CD4-positive, alpha-beta T cell treated with Interleukin-6 for 4 hours (primary cell): ENCODE results near the gene KSR1.
"Not testable (repeated sequence)": the region's sequence is repeated elsewhere in the genome, so short reads cannot be mapped to it uniquely, and the experiment has no call there.

Source experiments
- DNase-seq: peaks from one replicate; pipeline ENCODE4 v3.0.0-alpha.2; 2020; ENCODE audit warnings: mixed read lengths

KSR1 gene

DNA sequence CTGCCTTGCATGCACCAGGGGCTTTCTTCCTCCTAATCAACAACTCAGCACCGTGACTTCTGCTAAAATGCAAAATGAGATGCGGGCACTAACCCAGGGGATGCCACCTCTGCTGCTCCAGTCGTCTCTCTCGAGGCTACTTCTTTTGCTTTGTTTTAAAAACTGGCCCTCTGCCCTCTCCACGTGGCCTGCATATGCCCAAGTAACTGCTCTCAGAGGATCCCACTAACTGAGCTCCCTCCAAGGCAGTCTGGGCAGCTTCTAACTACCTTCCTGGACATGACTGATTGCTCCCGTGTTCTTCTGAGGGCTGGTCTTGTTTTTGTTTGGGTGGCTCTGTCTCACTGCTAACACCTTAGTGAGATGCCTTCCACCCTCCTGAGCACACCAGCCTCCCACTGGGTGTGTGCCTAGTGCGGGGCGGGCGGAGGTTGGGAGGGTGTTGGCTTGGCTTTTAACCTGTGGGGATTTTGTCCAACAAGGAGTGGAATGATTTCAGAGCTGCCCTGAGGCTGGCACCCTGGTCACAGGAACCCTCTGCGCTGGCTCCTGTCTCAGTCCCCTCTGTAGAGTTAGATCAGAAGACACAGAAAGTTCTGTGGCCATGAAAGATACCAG, 165.8 kb downstream of the KSR1 start:
- DNase-seq, result no peak

DNA sequence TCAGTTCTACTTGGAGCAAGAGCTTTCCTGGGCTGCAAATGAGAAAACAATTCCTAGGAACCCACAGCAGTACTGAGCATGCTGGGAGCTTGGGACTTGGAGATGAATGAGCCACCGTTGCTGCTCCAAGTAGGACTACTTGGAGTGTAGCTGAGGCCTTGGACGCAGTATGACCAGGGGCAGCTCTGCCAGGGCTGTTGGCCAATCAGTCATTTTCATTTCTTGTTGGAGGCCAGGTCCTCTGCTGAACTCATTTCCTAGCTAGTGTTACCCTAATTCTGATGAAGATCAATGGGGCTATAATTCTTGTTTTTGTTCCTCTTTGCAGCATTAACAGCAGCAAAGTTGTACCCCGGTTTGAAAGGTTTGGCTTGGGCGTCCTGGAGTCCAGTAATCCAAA, 166.7 kb downstream of the KSR1 start:
- no peak for DNase-seq

DNA sequence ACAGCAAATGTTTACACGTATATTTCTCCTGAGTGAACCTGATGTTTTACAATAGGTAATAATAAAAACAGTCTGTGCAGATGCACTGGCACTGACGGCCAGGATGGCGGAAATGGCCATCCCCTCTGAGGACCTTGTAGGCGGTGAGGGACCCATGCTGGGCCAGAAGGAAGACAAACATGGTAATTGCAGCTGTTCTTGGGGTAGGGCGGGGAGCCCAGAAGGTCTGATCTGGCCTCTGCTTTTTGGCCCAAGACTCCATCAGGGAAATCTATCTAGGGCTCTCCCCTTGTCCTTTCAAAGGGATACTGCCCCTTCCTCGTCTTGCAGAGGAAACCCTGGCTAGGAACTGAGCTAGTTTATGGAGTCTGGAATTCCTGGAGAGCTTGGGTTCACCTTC, 167.4 kb downstream of the KSR1 start:
- no peak for DNase-seq

DNA sequence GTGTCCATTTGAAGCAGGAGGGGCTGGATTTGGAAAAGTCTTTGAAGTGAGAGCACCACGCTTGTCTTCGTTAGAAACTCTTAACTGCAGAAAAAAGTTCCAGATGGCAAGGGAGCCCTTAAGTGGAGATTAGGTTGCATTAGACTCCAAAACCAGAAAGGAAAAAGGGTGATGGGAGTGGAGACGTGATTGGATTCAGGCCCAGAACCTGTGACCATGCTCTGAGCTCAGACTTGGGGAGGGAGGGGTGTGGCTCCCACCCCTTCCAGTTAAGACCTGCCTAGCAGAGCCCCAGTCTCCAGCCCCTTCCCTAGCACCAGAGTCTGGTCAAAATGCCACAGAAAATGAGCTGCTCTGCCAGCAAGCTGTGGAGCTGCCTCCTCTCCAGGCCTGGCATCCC, 168.3 kb downstream of the KSR1 start:
- no peak for DNase-seq

DNA sequence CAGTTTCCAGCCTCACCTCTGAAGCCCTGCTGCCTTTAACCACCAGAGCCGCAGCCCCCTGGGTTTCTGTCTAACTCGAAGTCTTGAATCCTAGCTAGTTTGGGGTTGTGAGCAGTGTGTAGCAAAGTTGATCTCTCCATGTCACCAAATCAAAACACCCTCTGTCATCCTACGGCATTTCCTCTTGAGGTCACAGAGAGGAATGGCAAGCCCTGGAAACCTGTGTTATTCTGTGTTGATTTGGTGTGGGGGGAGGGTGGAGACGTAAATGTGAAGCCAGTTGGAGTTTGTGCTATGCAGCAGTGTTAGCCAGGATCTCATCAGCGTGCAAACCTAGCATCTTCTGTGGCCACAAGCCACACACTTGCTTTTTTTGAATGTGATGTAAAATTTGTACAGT, 169.6 kb downstream of the KSR1 start:
- no peak for DNase-seq

DNA sequence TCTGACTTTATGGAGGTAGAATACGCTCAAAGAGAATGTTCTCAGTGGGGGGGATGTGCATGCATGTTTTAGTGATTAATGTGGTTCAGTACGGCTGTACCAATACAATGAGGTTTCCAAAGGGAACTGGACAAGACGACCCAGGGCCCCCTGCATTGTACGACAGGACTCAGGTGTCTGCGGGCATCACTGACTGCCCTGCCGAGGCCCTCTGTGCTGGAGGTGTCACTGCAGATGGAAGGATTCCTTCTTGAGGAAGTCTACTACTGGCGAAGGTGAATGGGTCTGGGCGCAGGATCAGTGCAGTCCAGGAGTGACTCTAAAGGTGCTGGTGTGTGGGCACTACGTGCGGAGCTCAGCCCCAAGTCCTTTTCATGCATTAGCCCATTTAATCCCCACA, 171.3 kb downstream of the KSR1 start:
- DNase-seq, result no peak

DNA sequence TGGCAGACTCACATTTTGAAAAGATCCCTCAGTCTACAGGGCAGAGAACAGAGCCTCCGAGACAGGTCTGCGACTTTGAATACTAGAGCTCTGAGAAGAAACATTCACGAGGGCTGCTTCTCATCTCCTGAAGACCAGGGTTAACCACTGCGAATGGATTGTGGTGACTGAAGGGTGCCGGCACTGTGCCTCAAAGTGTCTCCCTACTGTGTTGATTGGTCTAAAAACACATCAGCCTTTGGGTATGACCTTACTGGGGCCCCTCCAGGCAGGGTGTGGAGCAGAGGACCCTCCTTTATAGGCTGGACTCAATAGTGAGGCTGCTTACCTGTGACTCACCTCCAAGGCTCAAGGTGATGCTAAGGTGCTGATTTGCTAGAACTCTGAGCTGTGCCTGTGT, 172.1 kb downstream of the KSR1 start:
- no peak for DNase-seq

DNA sequence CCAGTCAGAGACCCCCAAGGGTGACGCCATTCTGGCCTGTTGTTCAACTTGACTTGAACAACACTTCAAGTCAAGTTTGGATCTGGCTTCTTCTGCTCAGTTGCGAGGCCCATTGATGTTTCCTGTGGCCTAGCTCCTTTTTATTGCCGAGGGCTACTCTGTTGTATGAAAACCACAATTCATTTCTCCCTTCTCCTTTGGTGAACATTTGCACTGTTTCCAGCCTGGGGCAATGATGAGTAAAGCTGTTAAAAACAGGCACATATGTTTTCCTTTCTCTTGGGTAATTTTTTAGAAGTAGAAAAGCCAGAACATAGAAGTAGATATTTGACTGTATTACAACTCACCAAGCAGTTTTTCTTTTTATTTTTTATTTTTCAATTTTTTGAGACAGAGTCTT, 173.0 kb downstream of the KSR1 start:
- not testable (repeated sequence) for DNase-seq

DNA sequence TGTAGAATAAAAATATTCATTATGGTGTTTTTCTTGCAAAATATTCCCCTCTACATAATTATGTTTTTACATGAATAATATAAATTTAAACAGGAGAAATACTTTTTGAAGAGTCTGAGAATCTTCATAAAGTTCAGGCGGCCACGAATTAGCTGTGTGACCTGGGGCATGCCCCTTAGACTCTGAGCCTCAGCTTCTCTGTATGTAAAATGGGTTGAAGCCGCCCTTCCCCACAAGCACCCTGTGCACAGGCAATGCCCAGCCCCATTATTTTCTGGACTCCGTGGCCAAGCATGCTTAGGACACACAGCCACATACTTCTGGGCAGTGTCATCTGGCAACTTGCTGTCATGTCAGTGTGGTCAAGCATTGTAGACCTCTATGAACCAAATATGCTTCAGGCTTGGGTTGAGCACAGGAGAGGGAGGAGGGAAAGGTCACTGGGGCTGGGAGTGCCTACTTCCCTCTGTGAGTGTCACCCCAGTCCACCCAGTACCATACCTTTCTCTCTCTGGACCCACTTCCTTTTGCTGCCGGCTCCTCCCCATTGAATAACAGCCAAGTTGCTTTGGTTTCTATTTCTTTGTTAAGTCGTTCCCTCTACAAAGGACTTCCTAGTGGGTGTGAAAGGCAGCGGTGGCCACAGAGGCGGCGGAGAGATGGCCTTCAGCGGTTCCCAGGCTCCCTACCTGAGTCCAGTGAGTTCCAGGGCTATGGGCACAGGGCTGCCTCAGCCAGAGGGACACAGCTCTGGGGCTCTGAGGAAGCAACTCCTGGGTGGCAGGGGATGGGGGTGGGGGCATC, 174.6 kb downstream of the KSR1 start, which contains the start of gene LGALS9:
Gene LGALS9 (plus strand): TSS at position 582 of the 804 bp plus-strand sequence. CDS start 78 bp downstream, at position 660.
- peak; percentile 55 for DNase-seq

DNA sequence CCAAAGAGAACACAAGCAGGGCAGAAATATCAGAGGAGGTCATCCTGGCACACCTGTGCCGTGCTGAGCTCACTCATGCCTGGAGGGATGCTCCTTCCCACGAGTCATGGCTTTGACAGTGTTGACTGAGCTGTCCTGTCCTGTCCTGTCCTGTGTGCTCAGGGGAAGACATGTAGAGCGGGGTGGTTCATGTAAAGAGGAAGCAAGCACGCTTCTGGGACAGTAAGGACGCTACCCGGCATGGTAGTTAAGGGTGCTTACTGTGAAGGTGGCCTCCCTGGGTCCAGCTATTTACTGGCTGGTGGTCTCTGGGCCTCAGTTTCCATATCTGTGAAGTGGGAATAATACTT, 175.1 kb downstream of the KSR1 start:
- peak; percentile 25 for DNase-seq

DNA sequence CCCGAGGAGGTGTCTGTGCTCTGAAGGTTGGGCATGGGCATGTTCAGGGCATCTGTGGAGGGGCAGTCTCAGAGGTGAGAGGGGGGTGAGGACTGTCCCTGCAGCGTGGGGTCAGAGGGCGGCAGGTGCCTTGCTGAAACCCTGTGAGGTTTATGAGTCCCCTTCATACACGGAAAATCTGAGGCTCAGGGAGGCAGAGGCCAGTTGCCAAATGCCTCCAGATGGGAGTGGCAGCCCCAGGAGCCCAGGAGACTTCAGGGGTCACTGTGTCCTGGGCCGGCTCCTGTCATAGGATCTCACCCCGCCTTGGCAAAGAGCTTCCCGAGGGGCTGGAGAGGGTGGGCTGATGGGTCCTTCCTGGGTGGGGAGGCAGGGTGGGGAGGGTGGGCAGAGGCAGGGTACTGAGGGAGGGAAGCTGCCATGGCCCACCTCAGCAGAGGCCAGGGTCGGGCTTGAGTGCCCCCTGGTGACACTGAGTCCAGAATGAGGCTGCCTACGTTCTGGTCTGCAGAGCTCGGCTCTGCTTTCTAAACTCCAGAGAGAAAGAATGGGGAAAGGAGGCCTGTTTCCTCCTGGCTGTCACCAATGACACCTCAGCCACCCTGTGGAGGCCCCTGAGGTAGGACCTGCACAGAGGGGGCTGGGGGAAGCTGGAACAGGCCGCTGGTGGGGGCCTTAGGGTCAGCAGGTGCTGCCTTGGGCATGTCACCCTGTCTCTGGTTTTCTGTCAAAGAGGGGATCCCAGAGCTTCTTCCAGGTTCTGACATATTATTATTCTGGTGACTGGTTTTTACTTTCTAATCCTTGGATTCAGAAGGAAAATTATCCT, 175.9 kb downstream of the KSR1 start:
- DNase-seq, result no peak

DNA sequence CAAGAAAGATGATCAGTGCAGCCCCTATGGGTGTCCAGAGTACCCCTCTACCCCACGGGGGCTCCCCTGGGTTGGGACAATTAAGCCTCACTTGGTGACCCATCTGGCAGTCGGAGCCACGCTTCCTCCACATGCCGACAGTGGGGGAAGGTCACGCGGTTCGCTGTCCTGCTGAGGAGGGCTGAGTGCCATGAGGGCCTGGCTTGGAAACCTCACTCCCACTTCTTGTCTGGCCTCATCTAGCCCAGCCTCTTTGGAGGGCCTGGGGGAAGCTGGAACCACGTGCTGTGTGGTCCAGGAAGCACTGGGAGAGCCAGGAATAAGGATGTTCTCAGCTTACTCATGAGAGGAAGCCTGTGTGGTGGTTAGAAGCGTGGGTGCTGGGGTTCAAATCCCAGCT, 176.5 kb downstream of the KSR1 start:
- not testable (repeated sequence) for DNase-seq

DNA sequence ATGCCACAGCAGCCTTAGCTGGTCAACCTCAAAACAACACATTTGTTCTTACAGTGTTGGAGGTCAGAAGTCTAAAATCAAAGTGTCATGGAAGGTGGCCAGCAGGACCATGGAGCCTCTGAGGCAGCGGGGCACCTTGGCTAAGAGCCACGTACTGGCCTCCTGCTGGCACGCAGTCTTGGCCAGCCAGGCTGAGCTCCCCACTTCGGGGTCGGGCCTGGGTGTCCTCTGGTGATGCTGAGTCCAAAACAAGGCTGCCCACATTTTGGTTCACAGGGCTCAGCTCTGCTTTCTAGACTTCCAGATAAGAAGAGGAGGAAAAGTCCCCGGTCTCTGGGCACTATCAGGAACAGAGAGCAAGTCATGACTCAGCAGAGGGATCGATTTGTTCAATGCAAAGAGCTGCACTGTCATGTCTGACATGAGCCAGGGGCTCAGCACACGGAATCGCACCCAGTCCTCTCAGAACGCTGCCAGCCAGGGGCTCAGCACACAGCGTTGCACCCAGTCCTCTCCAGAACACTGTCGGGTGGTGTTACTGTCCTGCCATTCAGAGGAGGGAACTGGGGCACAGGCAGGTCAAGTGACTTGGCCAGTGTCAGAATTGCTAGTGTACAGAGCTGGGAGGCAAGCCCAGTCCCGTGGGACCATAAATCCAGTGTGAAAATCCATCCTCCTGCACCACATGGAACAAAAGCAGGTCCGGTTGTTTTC, 177.2 kb downstream of the KSR1 start:
- no peak for DNase-seq

DNA sequence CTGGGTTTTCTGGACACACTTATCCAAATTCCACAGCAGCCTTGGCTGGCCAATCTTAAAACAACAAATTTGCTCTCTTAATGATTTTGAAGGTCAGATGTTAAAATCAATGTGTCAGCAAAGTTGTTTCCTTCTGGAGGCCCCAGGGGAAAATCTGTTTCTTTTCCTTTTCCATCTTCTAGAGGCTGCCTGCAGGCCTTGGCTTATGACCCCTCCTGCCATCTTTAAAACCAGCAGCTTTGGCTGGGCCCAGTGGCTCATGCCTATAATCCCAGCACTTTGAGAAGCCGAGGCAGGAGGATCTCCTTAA, 177.7 kb downstream of the KSR1 start:
- DNase-seq, result no peak

DNA sequence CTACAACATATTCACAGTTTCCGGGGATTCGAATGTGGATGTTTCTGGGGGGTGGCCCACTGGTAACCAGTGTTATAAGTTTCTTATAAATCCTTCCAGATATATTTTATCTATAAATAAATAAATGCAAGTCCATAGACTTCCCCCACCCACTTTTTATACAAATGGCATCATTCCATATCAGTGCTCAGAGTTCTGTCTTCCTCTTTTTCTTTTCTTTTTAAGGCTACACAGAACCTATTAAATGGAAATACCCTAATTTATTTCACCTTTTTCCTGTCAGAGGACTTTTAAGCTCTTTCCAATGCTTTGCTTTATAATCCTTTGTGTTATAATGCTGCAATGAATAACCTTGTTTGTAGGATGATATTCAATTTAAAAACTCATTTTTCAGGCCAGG, 178.5 kb downstream of the KSR1 start:
- DNase-seq, result no peak

DNA sequence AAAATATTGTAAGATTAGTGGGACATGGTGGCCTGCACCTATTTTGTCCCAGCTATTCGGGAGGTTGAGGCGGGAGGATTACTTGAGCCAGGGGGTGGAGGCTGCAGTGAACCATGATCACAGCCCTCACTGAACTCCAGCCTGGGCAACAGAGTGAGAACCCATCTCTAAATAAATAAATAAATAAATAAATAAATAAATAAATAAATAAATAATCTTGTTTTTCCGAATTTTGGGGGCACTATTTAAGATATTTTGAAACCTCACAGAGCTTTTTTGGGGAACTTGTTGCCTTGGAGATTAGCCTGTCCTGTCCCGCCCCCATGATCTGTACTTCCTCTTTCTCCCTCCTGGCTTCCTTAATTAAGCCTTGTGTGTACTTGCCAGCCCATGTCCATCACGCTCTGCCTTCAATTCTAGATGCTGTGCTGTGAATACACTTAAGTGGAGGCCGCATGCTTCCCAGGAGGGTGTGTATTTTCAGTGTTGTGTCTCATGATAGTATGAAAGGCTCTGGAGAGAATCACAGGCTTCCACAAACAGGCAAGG, 179.1 kb downstream of the KSR1 start:
- no peak for DNase-seq

DNA sequence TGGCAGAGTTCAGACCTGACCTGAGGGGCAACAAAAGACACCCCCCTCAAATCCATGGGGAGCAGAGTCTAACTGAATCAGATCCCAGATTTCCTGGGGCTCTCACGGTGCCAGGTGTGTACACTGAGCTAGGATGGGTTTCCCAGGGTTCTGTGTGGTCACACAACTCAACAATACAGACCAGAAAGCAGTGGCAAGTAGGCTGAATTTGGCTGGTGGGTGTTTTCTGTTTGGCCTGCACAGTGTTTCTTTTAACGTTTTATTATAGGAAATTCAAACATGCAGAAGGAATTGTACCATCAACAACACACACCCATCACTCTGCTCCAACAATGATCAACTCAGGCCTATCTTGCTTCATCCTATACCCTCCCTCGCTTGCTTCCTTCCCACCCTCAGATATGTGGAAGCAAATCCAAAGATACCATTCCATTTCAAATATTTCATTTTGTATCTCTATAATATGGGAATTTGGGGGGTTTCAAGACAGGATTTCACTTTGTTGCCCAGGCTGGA, 179.8 kb downstream of the KSR1 start:
- not testable (repeated sequence) for DNase-seq

DNA sequence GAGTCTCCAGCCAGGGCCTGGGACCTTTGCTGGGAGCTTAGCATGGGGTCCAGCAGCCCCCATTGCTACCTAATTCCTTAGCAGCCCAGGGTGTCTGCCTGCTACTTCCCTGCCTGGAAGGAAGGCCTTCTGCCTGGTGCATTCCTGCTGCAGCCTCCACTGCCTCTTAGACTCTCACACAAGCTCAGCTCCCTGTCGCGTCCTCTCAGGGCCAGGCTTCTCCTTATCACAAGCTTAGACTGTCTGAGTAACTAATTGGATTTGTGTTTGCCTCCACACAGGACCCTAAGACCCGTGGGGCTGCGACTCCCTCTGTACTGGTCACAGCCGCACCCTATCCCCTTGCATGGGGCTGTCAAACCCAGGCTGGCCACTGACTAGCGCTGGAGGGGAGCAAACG, 181.6 kb downstream of the KSR1 start:
- not testable (repeated sequence) for DNase-seq

DNA sequence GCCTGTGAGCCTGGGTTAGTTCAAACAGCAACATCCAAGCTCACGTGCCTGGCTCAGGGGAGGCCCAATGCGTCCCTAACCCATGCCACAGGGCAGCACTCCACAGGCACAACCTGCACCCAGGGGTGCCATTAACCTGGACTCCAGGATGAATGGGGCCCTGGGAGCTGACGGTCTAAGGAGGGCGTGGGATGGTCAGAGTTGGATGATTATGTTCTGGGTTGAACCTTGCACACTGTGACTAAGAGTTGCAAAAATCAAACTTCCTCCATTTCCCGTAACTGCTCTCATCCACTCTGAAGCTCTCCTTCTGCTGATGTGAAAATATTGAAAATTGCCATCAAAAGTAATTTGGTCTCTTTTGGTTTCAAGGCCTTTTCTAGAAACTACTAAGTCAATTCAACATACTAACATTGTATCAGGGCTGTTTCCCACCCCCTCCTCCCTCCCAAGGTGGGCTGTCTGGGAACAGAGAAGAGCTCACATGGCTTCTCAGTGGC, 182.2 kb downstream of the KSR1 start:
- not testable (repeated sequence) for DNase-seq

DNA sequence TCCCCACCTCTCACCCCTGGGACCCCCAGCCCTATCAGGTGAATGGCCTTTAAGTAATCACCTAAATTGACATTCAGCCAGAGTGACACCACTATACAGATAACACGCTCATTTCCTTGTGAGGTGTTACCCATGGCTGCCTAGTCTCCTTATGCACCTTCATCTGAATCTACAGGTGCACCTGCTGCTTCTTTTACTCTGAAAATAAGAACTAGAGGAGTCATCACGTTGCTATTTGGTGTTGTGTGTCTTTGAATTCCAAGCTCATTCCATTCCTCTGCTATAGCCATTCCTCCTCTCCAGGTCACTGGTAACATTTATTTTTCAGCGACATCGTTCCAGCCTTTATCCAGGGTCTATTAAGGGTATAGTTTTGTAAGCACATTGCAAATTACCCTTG, 184.5 kb downstream of the KSR1 start:
- no peak for DNase-seq

DNA sequence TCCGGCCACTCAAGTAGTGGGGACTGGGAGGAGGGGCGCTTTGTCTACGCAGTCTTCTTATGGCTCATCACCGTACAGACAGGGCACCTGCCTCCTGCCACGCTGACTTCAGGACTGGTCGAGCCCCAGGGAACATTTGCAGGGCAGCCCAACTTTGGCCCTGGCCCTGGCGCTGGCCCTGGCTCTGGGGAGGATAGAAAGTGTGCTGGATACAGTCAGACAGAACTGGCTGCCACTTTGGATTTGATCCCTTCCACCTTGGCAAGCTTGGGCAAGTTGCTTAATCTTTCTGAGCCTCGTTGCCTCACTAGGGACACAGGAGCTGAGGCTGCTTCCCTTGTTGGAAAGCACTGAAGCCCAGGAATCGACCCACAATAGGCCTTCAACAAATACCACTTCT, 188.3 kb downstream of the KSR1 start:
- DNase-seq, result no peak

DNA sequence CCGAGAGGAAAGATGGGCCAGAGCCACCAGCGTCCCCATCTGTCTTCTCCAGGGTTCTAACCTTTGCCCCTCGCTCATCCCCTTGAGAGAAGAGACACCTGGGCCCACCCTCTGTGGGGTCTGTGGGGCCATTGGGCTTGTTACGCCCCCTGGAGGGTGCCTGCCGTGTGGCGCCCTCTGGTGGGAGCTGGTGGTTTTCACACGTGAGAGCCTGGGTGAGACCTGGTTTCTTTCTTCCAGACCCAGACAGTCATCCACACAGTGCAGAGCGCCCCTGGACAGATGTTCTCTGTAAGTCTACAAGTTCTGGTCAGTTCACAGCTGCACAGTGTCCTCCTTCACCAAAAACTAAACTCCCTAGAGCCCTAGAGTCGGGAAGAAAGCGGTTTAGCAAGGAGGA, 189.4 kb downstream of the KSR1 start:
- DNase-seq, result not testable (repeated sequence)

DNA sequence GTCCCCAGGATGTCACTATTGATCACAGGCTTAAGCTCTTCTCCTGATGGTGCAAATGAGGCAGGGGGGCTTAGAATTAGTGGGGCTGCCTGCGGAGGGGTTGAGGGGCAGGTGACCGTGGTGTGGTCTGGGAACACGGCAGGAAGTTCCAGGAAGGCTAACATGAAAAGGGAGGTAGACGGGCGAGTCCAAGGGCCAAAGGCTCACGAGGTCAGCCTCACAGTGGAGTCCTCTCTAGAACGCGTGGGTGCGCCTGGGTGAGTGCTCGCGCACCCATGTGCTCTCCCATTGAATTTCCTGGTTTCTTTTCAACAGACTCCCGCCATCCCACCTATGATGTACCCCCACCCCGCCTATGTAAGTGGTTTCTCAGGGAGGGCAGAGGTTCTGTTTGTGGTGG, 190.0 kb downstream of the KSR1 start:
- no peak for DNase-seq
